HUES48 (cell line): Measurements from ENCODE around the gene MTHFSD.

Experiments used
- H3K27ac ChIP-seq: one replicate; pipeline ENCODE4 v1.7.0; 2013; ENCODE audit warnings: low read depth, low read length, inconsistent platforms
- H3K27me3 ChIP-seq: 2 replicates; pipeline ENCODE4 v1.6.1; 2013; ENCODE audit warnings: mild to moderate bottlenecking, low read length; ENCODE audit not compliant: control insufficient read depth, insufficient read depth
- H3K36me3 ChIP-seq: 2 replicates; pipeline ENCODE4 v1.6.1; 2013; ENCODE audit warnings: low read length; ENCODE audit not compliant: control insufficient read depth, insufficient read depth
- H3K4me1 ChIP-seq: 2 replicates; pipeline ENCODE4 v1.6.1; 2013; ENCODE audit warnings: mild to moderate bottlenecking, low read length; ENCODE audit not compliant: control insufficient read depth, insufficient read depth
- H3K4me3 ChIP-seq: 2 replicates; pipeline ENCODE4 v1.5.1; 2013; ENCODE audit warnings: mild to moderate bottlenecking, low read depth, low read length
- H3K9ac ChIP-seq: 2 replicates; pipeline ENCODE4 v1.6.1; 2013; ENCODE audit warnings: mild to moderate bottlenecking, low read depth, low read length, moderate library complexity
- H3K9me3 ChIP-seq: 2 replicates; pipeline ENCODE4 v1.6.1; 2013; ENCODE audit warnings: low read length; ENCODE audit not compliant: control insufficient read depth, insufficient read depth

MTHFSD gene

DNA sequence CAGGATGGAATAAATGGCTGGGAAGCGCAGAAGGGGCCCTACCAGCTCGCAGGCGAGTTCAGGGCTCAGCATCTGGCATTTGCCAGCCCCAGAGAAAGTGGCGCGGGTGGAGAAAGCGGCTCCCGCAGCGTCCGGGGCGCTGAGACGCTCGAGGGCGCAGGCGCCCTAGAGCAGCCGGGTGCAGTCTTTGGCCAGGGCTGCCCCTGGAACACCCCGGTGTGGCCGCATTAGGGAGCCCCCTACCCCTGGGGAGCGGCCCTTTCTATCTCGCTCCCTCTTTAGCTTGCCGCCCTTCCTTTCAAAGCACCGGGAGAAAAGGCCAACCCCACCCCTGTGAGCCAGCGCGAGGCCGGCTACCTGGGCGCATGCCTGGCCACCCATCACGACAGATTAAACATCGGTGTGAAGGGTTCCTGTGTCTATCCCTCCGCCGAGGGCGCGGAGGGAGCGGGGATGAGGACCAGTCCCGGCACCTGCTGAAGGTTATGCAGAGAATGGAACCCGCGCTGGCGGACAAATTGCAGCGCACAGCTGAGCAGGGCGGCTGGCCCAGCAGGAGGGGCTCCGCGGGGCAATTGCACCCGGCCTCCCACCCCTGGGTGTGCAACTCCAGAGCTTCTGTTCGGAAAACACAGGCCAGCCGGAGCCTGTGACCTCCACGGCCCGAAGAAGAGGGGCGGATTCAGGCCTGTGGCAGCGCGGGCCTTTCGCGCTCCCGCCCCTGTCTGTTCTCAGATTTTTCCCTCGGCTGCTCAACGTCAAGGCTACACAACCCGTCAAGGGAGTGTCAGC, 60.3 kb downstream of the MTHFSD start:
- Histone ChIP-seq H3K9me3 (no peaks in the 10 kb centered on the region), H3K4me1 (peaks cover 29% of the 10 kb centered on the region), H3K27me3 (peaks cover 100% of the 10 kb centered on the region), H3K27ac (no peak overlapping the region), H3K36me3 (no peaks in the 10 kb centered on the region), H3K4me3 (no peak overlapping the region), H3K9ac (no peak overlapping the region)

GRCh38 chr16:86494039-86494564, 60.9 kb downstream of the MTHFSD start:
- no peak overlapping the region for H3K4me3 ChIP-seq
- no peak overlapping the region for H3K9ac ChIP-seq
- H3K4me1 ChIP-seq = peaks cover 27% of the 10 kb centered on the region
- no peak overlapping the region for H3K27ac ChIP-seq
- H3K9me3 ChIP-seq = no peaks in the 10 kb centered on the region
- no peaks in the 10 kb centered on the region for H3K36me3 ChIP-seq
- H3K27me3 ChIP-seq = peaks cover 100% of the 10 kb centered on the region

DNA sequence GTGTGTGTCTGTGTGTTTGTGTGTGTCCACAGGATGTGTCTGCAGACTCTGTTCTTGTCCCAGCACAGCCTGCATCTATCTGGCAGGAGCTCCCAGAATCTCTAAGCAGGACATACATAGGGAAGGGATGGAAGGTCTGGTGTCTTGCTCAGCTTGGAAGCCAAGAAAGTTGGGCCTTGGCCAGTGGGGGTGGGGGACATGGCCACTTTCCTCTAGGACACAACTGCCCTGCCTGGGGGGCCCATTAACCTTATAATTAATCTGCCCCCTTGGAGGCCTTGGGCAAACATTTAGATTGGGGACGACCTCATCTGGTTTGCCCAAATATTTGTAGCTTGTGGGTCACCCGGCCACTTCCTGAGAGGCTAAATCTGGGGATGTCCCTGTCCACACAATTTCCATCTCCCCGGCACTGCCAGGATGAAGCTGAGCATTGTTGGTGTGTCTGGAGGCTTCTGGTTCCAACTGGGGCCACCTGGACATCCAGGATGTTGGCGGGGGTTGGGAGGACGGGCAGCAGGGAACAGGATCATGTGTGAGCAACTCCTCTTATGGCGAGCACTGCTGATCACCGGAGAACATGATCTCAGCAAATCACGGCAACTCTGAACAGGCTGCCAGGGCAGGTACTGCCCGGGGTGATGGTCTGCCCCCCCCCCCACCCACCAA, 61.9 kb downstream of the MTHFSD start:
- Histone ChIP-seq H3K27me3 (peaks cover 99% of the 10 kb centered on the region), H3K9ac (no peak overlapping the region), H3K27ac (no peak overlapping the region), H3K9me3 (no peaks in the 10 kb centered on the region), H3K4me3 (no peak overlapping the region), H3K36me3 (no peaks in the 10 kb centered on the region), H3K4me1 (peaks cover 17% of the 10 kb centered on the region)

GRCh38 chr16:86492267-86492960, 62.6 kb downstream of the MTHFSD start:
- Histone ChIP-seq H3K9ac (no peak overlapping the region), H3K9me3 (no peaks in the 10 kb centered on the region), H3K4me3 (no peak overlapping the region), H3K4me1 (peaks cover 17% of the 10 kb centered on the region), H3K27ac (no peak overlapping the region), H3K36me3 (no peaks in the 10 kb centered on the region), H3K27me3 (peaks cover 95% of the 10 kb centered on the region)

- Histone ChIP-seq H3K4me1 (peaks cover 17% of the 10 kb centered on the region), H3K27me3 (peaks cover 90% of the 10 kb centered on the region), H3K27ac (no peak overlapping the region), H3K9me3 (no peaks in the 10 kb centered on the region), H3K9ac (no peak overlapping the region), H3K4me3 (no peak overlapping the region), H3K36me3 (no peaks in the 10 kb centered on the region)
Measured at GRCh38 chr16:86491640-86492023, 63.4 kb downstream of the MTHFSD start.

- H3K36me3 ChIP-seq = no peaks in the 10 kb centered on the region
Measured at GRCh38 chr16:86490859-86491639, 64.0 kb downstream of the MTHFSD start.

DNA sequence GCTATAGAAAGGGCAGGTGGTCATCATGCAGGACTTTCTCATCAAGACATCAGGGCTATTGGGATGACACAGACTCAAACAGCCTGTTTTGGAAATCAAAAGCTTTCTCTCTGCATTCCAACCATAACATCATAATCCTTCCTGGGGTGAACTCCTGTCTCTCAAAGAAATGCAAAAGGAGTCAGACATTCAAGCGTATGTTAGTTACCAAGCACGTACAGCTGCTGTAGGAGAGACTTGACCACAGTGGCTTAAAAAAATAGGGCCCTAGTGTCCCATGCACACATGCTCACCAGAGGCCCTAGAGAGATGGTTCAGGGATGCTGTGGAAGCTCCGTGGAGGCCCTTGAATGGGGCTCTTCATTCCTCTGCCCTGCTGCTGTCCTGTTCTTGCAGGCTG, 69.3 kb downstream of the MTHFSD start:
- H3K9ac ChIP-seq = no peak overlapping the region
- H3K4me3 ChIP-seq = no peak overlapping the region
- no peaks in the 10 kb centered on the region for H3K9me3 ChIP-seq
- H3K36me3 ChIP-seq = no peaks in the 10 kb centered on the region
- peaks cover 39% of the 10 kb centered on the region for H3K27me3 ChIP-seq
- no peak overlapping the region for H3K27ac ChIP-seq
- no peaks in the 10 kb centered on the region for H3K4me1 ChIP-seq

More at GRCh38 chr16:86490859-86491639, 64.0 kb downstream of the MTHFSD start:
- Histone ChIP-seq H3K4me3 (no peak overlapping the region), H3K27me3 (peaks cover 84% of the 10 kb centered on the region), H3K9ac (no peak overlapping the region), H3K9me3 (no peaks in the 10 kb centered on the region), H3K27ac (no peak overlapping the region), H3K4me1 (peaks cover 16% of the 10 kb centered on the region)

DNA sequence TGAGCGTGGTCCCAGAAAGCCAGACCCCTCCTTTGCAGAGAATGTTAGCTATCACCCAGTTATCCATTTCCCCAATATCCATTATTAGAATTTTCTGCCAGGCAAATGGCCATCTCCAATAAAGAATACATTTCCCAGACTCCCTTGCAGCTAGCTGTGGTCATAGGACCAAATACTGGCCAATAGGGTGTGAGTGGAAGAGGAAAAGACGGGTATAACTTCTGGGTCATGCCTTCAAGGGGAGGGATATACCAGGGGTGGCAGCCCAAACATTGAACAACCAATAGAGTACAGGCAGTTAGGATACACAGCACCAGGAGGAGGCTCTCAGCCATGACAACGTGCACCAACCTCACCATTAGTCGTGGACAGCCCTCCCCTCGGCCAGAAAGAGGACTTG, 70.8 kb downstream of the MTHFSD start:
- no peaks in the 10 kb centered on the region for H3K36me3 ChIP-seq
- no peak overlapping the region for H3K27ac ChIP-seq
- H3K4me1 ChIP-seq = no peaks in the 10 kb centered on the region
- no peaks in the 10 kb centered on the region for H3K9me3 ChIP-seq
- no peak overlapping the region for H3K9ac ChIP-seq
- H3K27me3 ChIP-seq = peaks cover 24% of the 10 kb centered on the region
- H3K4me3 ChIP-seq = no peak overlapping the region

GRCh38 chr16:86481607-86482006, 73.4 kb downstream of the MTHFSD start:
- Histone ChIP-seq H3K27ac (no peak overlapping the region), H3K4me1 (no peaks in the 10 kb centered on the region), H3K9me3 (no peaks in the 10 kb centered on the region), H3K9ac (no peak overlapping the region), H3K36me3 (no peaks in the 10 kb centered on the region), H3K4me3 (no peak overlapping the region), H3K27me3 (peaks cover 13% of the 10 kb centered on the region; the same call in 1 of the 2 replicates)

GRCh38 chr16:86480444-86480843, 74.6 kb downstream of the MTHFSD start:
- Histone ChIP-seq H3K27me3 (peaks cover 13% of the 10 kb centered on the region; the same call in 1 of the 2 replicates), H3K9ac (no peak overlapping the region), H3K4me1 (no peaks in the 10 kb centered on the region), H3K4me3 (no peak overlapping the region), H3K36me3 (no peaks in the 10 kb centered on the region), H3K27ac (no peak overlapping the region), H3K9me3 (no peaks in the 10 kb centered on the region)
